HG03354 (cell line): ENCODE results near the gene CENPK.
"Not testable (repeated sequence)": the region's sequence is repeated elsewhere in the genome, so short reads cannot be mapped to it uniquely, and the experiment has no call there.

ENCODE experiments used
- ATAC-seq: cut with Tn5 transposase; IDR thresholded peaks from one replicate; pipeline ENCODE4 v1.9.1; 2021; ENCODE audit warnings: mild to moderate bottlenecking; ENCODE audit not compliant: unreplicated experiment, poor library complexity, severe bottlenecking

CENPK gene

GRCh38 chr5:65512170-65512937 lies 50.6 kb downstream of the CENPK start:
- no peak for ATAC-seq

- no peak for ATAC-seq
These were observed 54.0 kb downstream of the CENPK start for GRCh38 chr5:65508978-65509377.

GRCh38 chr5:65506961-65507360 lies 56.0 kb downstream of the CENPK start:
- ATAC-seq = no peak

GRCh38 chr5:65489119-65489518 lies 73.8 kb downstream of the CENPK start:
- no peak for ATAC-seq

- not testable (repeated sequence) for ATAC-seq
These were observed 74.8 kb downstream of the CENPK start for GRCh38 chr5:65488038-65488687.

- not testable (repeated sequence) for ATAC-seq
These were observed 76.2 kb downstream of the CENPK start for GRCh38 chr5:65486803-65487202.

- no peak for ATAC-seq
These were observed 77.6 kb downstream of the CENPK start for GRCh38 chr5:65485405-65485804.

- peak; percentile 56 for ATAC-seq
These were observed 79.2 kb downstream of the CENPK start for GRCh38 chr5:65483546-65484346.

- no peak for ATAC-seq
These were observed 80.0 kb downstream of the CENPK start for GRCh38 chr5:65482736-65483545.

GRCh38 chr5:65482296-65482735 lies 80.7 kb downstream of the CENPK start:
- ATAC-seq = no peak

GRCh38 chr5:65481635-65482295 lies 81.2 kb downstream of the CENPK start, which contains the start of gene ADAMTS6:
TSS of gene ADAMTS6 (minus strand) at chr5:65481920. CDS start at chr5:65473673, 8,247 bp downstream.
- peak; percentile 82 for ATAC-seq

GRCh38 chr5:65481171-65481581 lies 81.8 kb downstream of the CENPK start:
- peak; percentile 34 for ATAC-seq

GRCh38 chr5:65480306-65480865 lies 82.6 kb downstream of the CENPK start:
- ATAC-seq = peak; percentile 35

GRCh38 chr5:65479527-65479926 lies 83.4 kb downstream of the CENPK start:
- no peak for ATAC-seq

GRCh38 chr5:65478336-65478735 lies 84.6 kb downstream of the CENPK start:
- ATAC-seq = no peak

GRCh38 chr5:65475895-65476294 lies 87.1 kb downstream of the CENPK start:
- no peak for ATAC-seq

- ATAC-seq = no peak
These were observed 87.6 kb downstream of the CENPK start for GRCh38 chr5:65475336-65475735.

- no peak for ATAC-seq
These were observed 88.7 kb downstream of the CENPK start for GRCh38 chr5:65474130-65474711.
